HEK293 (cell line): Measurements from ENCODE around the gene CDK17.
"Not testable (repeated sequence)": the region's sequence is repeated elsewhere in the genome, so short reads cannot be mapped to it uniquely, and the experiment has no call there.

Experiments
- CTCF ChIA-PET: fragments of 350-600 bp; formaldehyde crosslinking; extraction: SDS; loops from one replicate; lab custom pipeline; 2021; ENCODE audit warnings: antibody characterized with exemption; lab: Yijun Ruan, JAX
- POLR2A ChIA-PET: fragments of 300-600 bp; formaldehyde crosslinking; extraction: SDS; loops from one replicate; lab custom pipeline; 2020; ENCODE audit warnings: antibody characterized with exemption, inconsistent platforms; lab: Yijun Ruan, JAX
- H3K27ac ChIP-seq: fragments of 200-500 bp; sonication (Bioruptor generic); 2 replicates; pipeline ENCODE4 v1.5.1; 2014; ENCODE audit warnings: low read depth, low read length, control low read depth, inconsistent platforms; ENCODE audit errors: extremely low read depth
- H3K36me3 ChIP-seq, 2 experiments: fragments of 200-500 bp in 1 of 2; sonication (Bioruptor generic) in 1 of 2; 1 replicate in 1 of 2; 2 replicates in 1 of 2; pipeline ENCODE4 v1.5.1; 2014 to 2017; ENCODE audit warnings: inconsistent platforms in 2 of 2, low read length in 2 of 2; ENCODE audit not compliant: control insufficient read depth in 2 of 2, insufficient read depth in 1 of 2
- H3K4me1 ChIP-seq: fragments of 200-500 bp; sonication (Bioruptor generic); 2 replicates; pipeline ENCODE4 v1.5.1; 2014; ENCODE audit warnings: mild to moderate bottlenecking, low read length, inconsistent platforms; ENCODE audit not compliant: control insufficient read depth, insufficient read depth
- H3K4me3 ChIP-seq: 2 replicates; pipeline ENCODE4 v1.5.1; 2011; ENCODE audit warnings: low read depth, mild to moderate bottlenecking, control low read depth, low read length, moderate library complexity
- H3K9me3 ChIP-seq: fragments of 200-500 bp; sonication (Bioruptor generic); 2 replicates; pipeline ENCODE4 v1.5.1; 2014; ENCODE audit warnings: low read depth, low read length, inconsistent platforms; ENCODE audit not compliant: control insufficient read depth, insufficient read depth
- IKZF3 ChIP-seq: fragments of 450-650 bp; IDR thresholded peaks from 2 replicates; pipeline ENCODE4 v1.5.0; 2018; ENCODE audit warnings: missing biosample characterization, mild to moderate bottlenecking, missing genetic modification characterization, moderate library complexity
- SCRT1 ChIP-seq: fragments of 450-650 bp; formaldehyde crosslinking; IDR thresholded peaks from 2 replicates; pipeline ENCODE4 v1.5.1; 2016; ENCODE audit warnings: missing biosample characterization, missing genetic modification characterization, borderline replicate concordance
- SP2 ChIP-seq: fragments of 450-650 bp; formaldehyde crosslinking; IDR thresholded peaks from 2 replicates; pipeline ENCODE4 v1.5.1; 2016; ENCODE audit warnings: missing biosample characterization, missing genetic modification characterization
- ZNF221 ChIP-seq: fragments of 450-650 bp; formaldehyde crosslinking; IDR thresholded peaks from 2 replicates; pipeline ENCODE4 v1.5.1; 2017; ENCODE audit warnings: missing biosample characterization, missing genetic modification characterization, borderline replicate concordance
- ZNF529 ChIP-seq: fragments of 450-650 bp; formaldehyde crosslinking; IDR thresholded peaks from 2 replicates; pipeline ENCODE4 v1.5.1; 2017; ENCODE audit warnings: missing genetic modification characterization, missing biosample characterization; ENCODE audit not compliant: insufficient replicate concordance
- ZNF596 ChIP-seq: fragments of 450-650 bp; IDR thresholded peaks from 2 replicates; pipeline ENCODE4 v1.5.0; 2018; ENCODE audit warnings: missing biosample characterization, mild to moderate bottlenecking, missing genetic modification characterization, moderate library complexity
- ZNF629 ChIP-seq: fragments of 450-650 bp; formaldehyde crosslinking; IDR thresholded peaks from 2 replicates; pipeline ENCODE4 v1.5.1; 2017; ENCODE audit warnings: missing biosample characterization, missing genetic modification characterization
- ZNF664 ChIP-seq: fragments of 450-650 bp; formaldehyde crosslinking; IDR thresholded peaks from 2 replicates; pipeline ENCODE4 v1.5.1; 2016; ENCODE audit warnings: missing biosample characterization, missing genetic modification characterization
- TF ChIP-seq, protein P1 (sequence below): fragments of 450-650 bp; formaldehyde crosslinking; IDR thresholded peaks from 2 replicates; pipeline ENCODE4 v1.5.1; 2016; ENCODE audit warnings: missing biosample characterization, missing genetic modification characterization
- TF ChIP-seq, protein P2 (sequence below): fragments of 450-650 bp; formaldehyde crosslinking; IDR thresholded peaks from 2 replicates; pipeline ENCODE4 v1.5.1; 2016; ENCODE audit warnings: missing biosample characterization, missing genetic modification characterization
- TF ChIP-seq, protein P3 (sequence below): fragments of 450-650 bp; formaldehyde crosslinking; IDR thresholded peaks from 2 replicates; pipeline ENCODE4 v1.5.1; 2016; ENCODE audit warnings: missing biosample characterization, missing genetic modification characterization

The CDK17 gene

DNA sequence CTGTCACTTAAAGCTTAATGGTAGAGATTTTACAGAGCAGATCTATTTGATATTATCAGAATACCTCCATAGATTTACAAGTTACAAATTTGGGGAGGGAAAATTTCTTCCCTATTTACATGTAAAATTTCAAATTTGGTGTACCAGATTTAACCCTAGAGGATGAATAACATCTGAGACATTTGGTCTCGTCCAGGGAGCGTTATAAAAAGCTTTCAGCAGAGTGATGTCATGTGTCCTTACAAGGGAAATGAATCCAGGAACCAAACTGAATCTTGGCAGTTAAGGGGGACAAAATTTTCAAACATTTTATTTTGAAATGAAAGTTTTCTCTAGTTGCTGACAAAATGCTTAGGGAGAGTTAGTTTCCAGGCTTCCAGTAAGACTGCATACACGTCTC, 4.5 kb upstream of the CDK17 start:
- TF ChIP-seq, protein P1, sequence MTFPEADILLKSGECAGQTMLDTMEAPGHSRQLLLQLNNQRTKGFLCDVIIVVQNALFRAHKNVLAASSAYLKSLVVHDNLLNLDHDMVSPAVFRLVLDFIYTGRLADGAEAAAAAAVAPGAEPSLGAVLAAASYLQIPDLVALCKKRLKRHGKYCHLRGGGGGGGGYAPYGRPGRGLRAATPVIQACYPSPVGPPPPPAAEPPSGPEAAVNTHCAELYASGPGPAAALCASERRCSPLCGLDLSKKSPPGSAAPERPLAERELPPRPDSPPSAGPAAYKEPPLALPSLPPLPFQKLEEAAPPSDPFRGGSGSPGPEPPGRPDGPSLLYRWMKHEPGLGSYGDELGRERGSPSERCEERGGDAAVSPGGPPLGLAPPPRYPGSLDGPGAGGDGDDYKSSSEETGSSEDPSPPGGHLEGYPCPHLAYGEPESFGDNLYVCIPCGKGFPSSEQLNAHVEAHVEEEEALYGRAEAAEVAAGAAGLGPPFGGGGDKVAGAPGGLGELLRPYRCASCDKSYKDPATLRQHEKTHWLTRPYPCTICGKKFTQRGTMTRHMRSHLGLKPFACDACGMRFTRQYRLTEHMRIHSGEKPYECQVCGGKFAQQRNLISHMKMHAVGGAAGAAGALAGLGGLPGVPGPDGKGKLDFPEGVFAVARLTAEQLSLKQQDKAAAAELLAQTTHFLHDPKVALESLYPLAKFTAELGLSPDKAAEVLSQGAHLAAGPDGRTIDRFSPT (tag by site-specific recombination) = no peak
- TF ChIP-seq, protein P2, sequence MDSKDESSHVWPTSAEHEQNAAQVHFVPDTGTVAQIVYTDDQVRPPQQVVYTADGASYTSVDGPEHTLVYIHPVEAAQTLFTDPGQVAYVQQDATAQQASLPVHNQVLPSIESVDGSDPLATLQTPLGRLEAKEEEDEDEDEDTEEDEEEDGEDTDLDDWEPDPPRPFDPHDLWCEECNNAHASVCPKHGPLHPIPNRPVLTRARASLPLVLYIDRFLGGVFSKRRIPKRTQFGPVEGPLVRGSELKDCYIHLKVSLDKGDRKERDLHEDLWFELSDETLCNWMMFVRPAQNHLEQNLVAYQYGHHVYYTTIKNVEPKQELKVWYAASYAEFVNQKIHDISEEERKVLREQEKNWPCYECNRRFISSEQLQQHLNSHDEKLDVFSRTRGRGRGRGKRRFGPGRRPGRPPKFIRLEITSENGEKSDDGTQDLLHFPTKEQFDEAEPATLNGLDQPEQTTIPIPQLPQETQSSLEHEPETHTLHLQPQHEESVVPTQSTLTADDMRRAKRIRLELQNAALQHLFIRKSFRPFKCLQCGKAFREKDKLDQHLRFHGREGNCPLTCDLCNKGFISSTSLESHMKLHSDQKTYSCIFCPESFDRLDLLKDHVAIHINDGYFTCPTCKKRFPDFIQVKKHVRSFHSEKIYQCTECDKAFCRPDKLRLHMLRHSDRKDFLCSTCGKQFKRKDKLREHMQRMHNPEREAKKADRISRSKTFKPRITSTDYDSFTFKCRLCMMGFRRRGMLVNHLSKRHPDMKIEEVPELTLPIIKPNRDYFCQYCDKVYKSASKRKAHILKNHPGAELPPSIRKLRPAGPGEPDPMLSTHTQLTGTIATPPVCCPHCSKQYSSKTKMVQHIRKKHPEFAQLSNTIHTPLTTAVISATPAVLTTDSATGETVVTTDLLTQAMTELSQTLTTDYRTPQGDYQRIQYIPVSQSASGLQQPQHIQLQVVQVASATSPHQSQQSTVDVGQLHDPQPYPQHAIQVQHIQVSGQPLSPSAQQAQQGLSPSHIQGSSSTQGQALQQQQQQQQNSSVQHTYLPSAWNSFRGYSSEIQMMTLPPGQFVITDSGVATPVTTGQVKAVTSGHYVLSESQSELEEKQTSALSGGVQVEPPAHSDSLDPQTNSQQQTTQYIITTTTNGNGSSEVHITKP (tag by site-specific recombination) = peak; percentile 62
- TF ChIP-seq ZNF629 (peak; percentile 31; the same call in 1 of the 2 replicates), SCRT1 (tag by site-specific recombination) (no peak), ZNF529 (tag by site-specific recombination) (no peak)
- POLR2A ChIA-PET = no interaction called here
- Histone ChIP-seq H3K27ac (no peak overlapping the region), H3K4me3 (no peak overlapping the region), H3K9me3 (no peaks in the 10 kb centered on the region), H3K36me3 (no peaks in the 10 kb centered on the region), H3K4me1 (no peaks in the 10 kb centered on the region)
- CTCF ChIA-PET = interaction anchor here (0.6 to 1.7 kb wide), 4 partner anchors 48 to 189 kb away, joined by 3 to 5 read pairs (median 4); no protein-coding TSS in a partner anchor

DNA sequence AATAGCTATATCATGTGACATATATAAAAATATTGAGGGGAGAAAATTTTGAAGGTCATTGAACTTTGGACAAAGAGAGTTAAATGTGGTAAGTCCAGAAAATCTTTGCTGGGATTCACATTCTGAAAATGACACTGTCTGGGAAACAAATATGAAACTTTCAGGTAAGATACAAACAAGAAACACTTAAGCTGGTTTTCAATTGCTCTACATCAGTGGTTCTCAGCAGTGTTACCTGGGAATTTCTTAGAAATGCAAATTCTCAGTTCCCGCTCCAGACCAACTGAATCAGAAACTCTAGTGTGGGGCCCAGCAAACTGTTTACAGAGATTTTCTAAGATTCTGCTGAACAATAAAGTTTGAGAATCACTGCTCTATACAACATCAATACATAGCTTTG, 3.6 kb upstream of the CDK17 start:
- POLR2A ChIA-PET = no interaction called here
- TF ChIP-seq IKZF3 (tag by site-specific recombination) = no peak
- TF ChIP-seq SP2 (tag by site-specific recombination) = no peak
- TF ChIP-seq ZNF596 (tag by site-specific recombination) = no peak
- CTCF ChIA-PET = interaction anchor here (0.7 to 1.7 kb wide), 5 partner anchors 49 to 188 kb away, joined by 3 to 6 read pairs (median 4); no protein-coding TSS in a partner anchor
- Histone ChIP-seq H3K27ac (no peak overlapping the region), H3K4me1 (no peaks in the 10 kb centered on the region), H3K4me3 (no peak overlapping the region), H3K9me3 (no peaks in the 10 kb centered on the region), H3K36me3 (no peaks in the 10 kb centered on the region)

DNA sequence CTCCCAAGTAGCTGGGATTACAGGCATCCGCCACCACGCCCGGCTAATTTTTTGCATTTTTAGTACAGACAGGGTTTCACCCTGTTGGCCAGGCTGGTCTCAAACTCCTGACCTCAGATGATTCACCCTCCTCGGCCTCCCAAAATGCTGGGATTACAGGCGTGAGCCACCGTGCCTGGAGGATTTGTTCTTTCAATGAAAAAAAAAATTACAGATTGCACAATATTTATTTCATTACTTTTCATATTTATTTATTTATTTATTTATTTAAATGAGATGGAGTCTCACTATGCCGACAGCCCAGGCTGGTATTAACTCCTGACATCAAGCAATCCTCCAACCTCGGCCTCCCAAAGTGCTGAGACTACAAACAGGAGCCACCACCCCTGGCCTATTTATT, 2.3 kb upstream of the CDK17 start:
- CTCF ChIA-PET = interaction anchor here (1.1 to 1.7 kb wide), 2 partner anchors 86 to 103 kb away, joined by 6 to 7 read pairs; no protein-coding TSS in a partner anchor
- POLR2A ChIA-PET, H3K36me3 ChIP-seq, H3K4me3 ChIP-seq, H3K27ac ChIP-seq, H3K4me1 ChIP-seq: not testable (repeated sequence)
- TF ChIP-seq ZNF664 (tag by site-specific recombination) = peak; percentile 62
- TF ChIP-seq, all 188 proteins: peak for 1; not testable (repeated sequence) for 187
- not testable (repeated sequence) for H3K9me3 ChIP-seq

DNA sequence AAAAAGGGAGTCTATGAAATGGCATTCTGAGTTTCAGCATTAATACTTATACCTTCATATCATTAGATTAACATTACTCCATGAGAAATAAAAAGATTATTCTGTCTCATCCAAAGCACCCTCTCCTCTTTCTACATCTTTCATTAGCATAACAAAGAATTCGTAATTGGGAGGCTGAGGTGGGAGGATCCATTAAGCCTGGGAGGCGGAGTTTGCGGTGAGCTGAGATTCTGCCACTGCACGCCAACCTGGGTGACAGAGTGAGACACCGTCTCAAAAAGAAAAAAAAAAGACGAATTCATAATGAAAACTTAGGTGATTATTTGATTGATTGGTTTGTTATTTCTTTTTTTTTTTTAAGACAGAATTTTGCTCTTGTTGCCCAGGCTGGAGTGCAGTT, 1.8 kb upstream of the CDK17 start:
- H3K36me3 ChIP-seq = no peaks in the 10 kb centered on the region
- H3K9me3 ChIP-seq = no peaks in the 10 kb centered on the region
- H3K4me1 ChIP-seq = peaks cover 4% of the 10 kb centered on the region; the same call in 1 of the 2 replicates
- TF ChIP-seq, protein P2 (tag by site-specific recombination) = no peak
- TF ChIP-seq ZNF221 (tag by site-specific recombination) = no peak
- TF ChIP-seq, protein P3, sequence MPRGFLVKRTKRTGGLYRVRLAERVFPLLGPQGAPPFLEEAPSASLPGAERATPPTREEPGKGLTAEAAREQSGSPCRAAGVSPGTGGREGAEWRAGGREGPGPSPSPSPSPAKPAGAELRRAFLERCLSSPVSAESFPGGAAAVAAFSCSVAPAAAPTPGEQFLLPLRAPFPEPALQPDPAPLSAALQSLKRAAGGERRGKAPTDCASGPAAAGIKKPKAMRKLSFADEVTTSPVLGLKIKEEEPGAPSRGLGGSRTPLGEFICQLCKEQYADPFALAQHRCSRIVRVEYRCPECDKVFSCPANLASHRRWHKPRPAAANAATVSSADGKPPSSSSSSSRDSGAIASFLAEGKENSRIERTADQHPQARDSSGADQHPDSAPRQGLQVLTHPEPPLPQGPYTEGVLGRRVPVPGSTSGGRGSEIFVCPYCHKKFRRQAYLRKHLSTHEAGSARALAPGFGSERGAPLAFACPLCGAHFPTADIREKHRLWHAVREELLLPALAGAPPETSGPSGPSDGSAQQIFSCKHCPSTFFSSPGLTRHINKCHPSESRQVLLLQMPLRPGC = no peak
- TF ChIP-seq, all 188 proteins: peak for 0
- CTCF ChIA-PET = interaction anchor here (0.7 to 1.7 kb wide), 2 partner anchors 35 to 86 kb away, joined by 3 to 7 read pairs; no protein-coding TSS in a partner anchor
- POLR2A ChIA-PET = no interaction called here
- H3K4me3 ChIP-seq = no peak overlapping the region
- H3K27ac ChIP-seq = no peak overlapping the region
